ENCODE data around the gene CTIF.

CTIF gene

GRCh38 chr18:48730010-48730409 is 191.2 kb downstream of the CTIF start:
- H3K36me3 ChIP-seq (replicated peaks; ENCODE audit: low read depth, low read length), result peaks cover 22% of the 10 kb centered on the region
- peaks cover 6% of the 10 kb centered on the region for H4K20me1 ChIP-seq (ENCODE audit: insufficient read depth, low read length)
- H3K9ac ChIP-seq (ENCODE audit: low read length), result no peak overlapping the region
- H3K27me3 ChIP-seq (ENCODE audit: low read depth, low read length), result 0 out of 2 replicates have a peak, but pooled peaks cover 5% of the 10 kb centered on the region
- H3K9me3 ChIP-seq (ENCODE audit: insufficient read depth, low read length), result peaks cover 12% of the 10 kb centered on the region; the same call in 1 of the 2 replicates
- H3K4me3 ChIP-seq (ENCODE audit: low read length), result no peak overlapping the region
- TF ChIP-seq CTCF (IDR thresholded peaks at IDR 0.05; ENCODE audit: low read depth, low read length) (no peak), EZH2phosphoT487 (IDR thresholded peaks at IDR 0.05; ENCODE audit: low read depth) (no peak)
- peaks cover 16% of the 10 kb centered on the region for H3K4me1 ChIP-seq (ENCODE audit: low read length)
- H3K4me2 ChIP-seq (ENCODE audit: low read length), result no peak overlapping the region
- no peak overlapping the region for H2AFZ ChIP-seq (ENCODE audit: low read depth, low read length)
- no peak overlapping the region for H3K27ac ChIP-seq (ENCODE audit: low read length)
- H3K79me2 ChIP-seq (ENCODE audit: low read length), result no peaks in the 10 kb centered on the region

- no peak for TF ChIP-seq CTCF (IDR thresholded peaks at IDR 0.05; ENCODE audit: low read depth, low read length)
- Histone ChIP-seq H3K4me3 (ENCODE audit: low read length) (peak overlapping the region; percentile 20), H4K20me1 (ENCODE audit: insufficient read depth, low read length) (peaks cover 6% of the 10 kb centered on the region), H3K79me2 (ENCODE audit: low read length) (no peaks in the 10 kb centered on the region), H2AFZ (ENCODE audit: low read depth, low read length) (no peak overlapping the region), H3K4me1 (ENCODE audit: low read length) (peaks cover 19% of the 10 kb centered on the region), H3K36me3 (replicated peaks; ENCODE audit: low read depth, low read length) (peaks cover 4% of the 10 kb centered on the region), H3K27me3 (ENCODE audit: low read depth, low read length) (0 out of 2 replicates have a peak, but pooled peaks cover 5% of the 10 kb centered on the region), H3K9ac (ENCODE audit: low read length) (no peak overlapping the region), H3K27ac (ENCODE audit: low read length) (no peak overlapping the region), H3K9me3 (ENCODE audit: insufficient read depth, low read length) (no peaks in the 10 kb centered on the region), H3K4me2 (ENCODE audit: low read length) (peak overlapping the region; percentile 55)
These were observed 194.1 kb downstream of the CTIF start for GRCh38 chr18:48732767-48733424.

GRCh38 chr18:48733643-48734253 is 194.9 kb downstream of the CTIF start:
- no peaks in the 10 kb centered on the region for H3K36me3 ChIP-seq (replicated peaks; ENCODE audit: low read depth, low read length)
- no peak overlapping the region; the same call in 1 of the 2 replicates for H3K4me3 ChIP-seq (ENCODE audit: low read length)
- H3K9ac ChIP-seq (ENCODE audit: low read length), result no peak overlapping the region
- H3K79me2 ChIP-seq (ENCODE audit: low read length), result no peaks in the 10 kb centered on the region
- no peak overlapping the region for H3K27ac ChIP-seq (ENCODE audit: low read length)
- peaks cover 19% of the 10 kb centered on the region for H3K4me1 ChIP-seq (ENCODE audit: low read length)
- H4K20me1 ChIP-seq (ENCODE audit: insufficient read depth, low read length), result peaks cover 6% of the 10 kb centered on the region
- no peaks in the 10 kb centered on the region for H3K9me3 ChIP-seq (ENCODE audit: insufficient read depth, low read length)
- no peak for TF ChIP-seq CTCF (IDR thresholded peaks at IDR 0.05; ENCODE audit: low read depth, low read length)
- TF ChIP-seq EZH2phosphoT487 (IDR thresholded peaks at IDR 0.05; ENCODE audit: low read depth), result no peak
- no peak overlapping the region for H2AFZ ChIP-seq (ENCODE audit: low read depth, low read length)
- peak overlapping the region; percentile 55 for H3K4me2 ChIP-seq (ENCODE audit: low read length)
- H3K27me3 ChIP-seq (ENCODE audit: low read depth, low read length), result 0 out of 2 replicates have a peak, but pooled peaks cover 5% of the 10 kb centered on the region

GRCh38 chr18:48734460-48734859 is 195.6 kb downstream of the CTIF start:
- Histone ChIP-seq H3K4me1 (ENCODE audit: low read length) (peaks cover 19% of the 10 kb centered on the region), H3K27me3 (ENCODE audit: low read depth, low read length) (0 out of 2 replicates have a peak, but pooled peaks cover 5% of the 10 kb centered on the region), H3K9me3 (ENCODE audit: insufficient read depth, low read length) (no peaks in the 10 kb centered on the region), H3K4me3 (ENCODE audit: low read length) (no peak overlapping the region), H3K79me2 (ENCODE audit: low read length) (no peaks in the 10 kb centered on the region), H3K4me2 (ENCODE audit: low read length) (no peak overlapping the region), H3K27ac (ENCODE audit: low read length) (no peak overlapping the region), H4K20me1 (ENCODE audit: insufficient read depth, low read length) (peaks cover 6% of the 10 kb centered on the region), H3K36me3 (replicated peaks; ENCODE audit: low read depth, low read length) (no peaks in the 10 kb centered on the region), H2AFZ (ENCODE audit: low read depth, low read length) (no peak overlapping the region), H3K9ac (ENCODE audit: low read length) (no peak overlapping the region)
- no peak for TF ChIP-seq CTCF (IDR thresholded peaks at IDR 0.05; ENCODE audit: low read depth, low read length)
- TF ChIP-seq EZH2phosphoT487 (IDR thresholded peaks at IDR 0.05; ENCODE audit: low read depth), result no peak
